Astrocyte of the cerebellum (primary cell): ENCODE measurements around the gene CLIC3.

Experiments
- DNase-seq: peaks from one replicate; pipeline ENCODE4 v3.0.0-alpha.2; 2011; ENCODE audit warnings: low read depth
- H3K4me3 ChIP-seq: 2 replicates; pipeline ENCODE4 v1.5.1; 2011; ENCODE audit warnings: mild to moderate bottlenecking, low read depth, low read length, moderate library complexity
- in situ Hi-C: cut with HindIII; loops from 2 replicates; pipeline ENCODE4 v1.10.0; 2017; ENCODE audit warnings: low sequenced_read_pairs
- TF ChIP-seq, protein P1 (sequence below): IDR thresholded peaks from 2 replicates; pipeline ENCODE4 v1.5.1; 2012; ENCODE audit warnings: low read length, low read depth, moderate library complexity, mild to moderate bottlenecking; ENCODE audit errors: missing control alignments

CLIC3 gene

DNA sequence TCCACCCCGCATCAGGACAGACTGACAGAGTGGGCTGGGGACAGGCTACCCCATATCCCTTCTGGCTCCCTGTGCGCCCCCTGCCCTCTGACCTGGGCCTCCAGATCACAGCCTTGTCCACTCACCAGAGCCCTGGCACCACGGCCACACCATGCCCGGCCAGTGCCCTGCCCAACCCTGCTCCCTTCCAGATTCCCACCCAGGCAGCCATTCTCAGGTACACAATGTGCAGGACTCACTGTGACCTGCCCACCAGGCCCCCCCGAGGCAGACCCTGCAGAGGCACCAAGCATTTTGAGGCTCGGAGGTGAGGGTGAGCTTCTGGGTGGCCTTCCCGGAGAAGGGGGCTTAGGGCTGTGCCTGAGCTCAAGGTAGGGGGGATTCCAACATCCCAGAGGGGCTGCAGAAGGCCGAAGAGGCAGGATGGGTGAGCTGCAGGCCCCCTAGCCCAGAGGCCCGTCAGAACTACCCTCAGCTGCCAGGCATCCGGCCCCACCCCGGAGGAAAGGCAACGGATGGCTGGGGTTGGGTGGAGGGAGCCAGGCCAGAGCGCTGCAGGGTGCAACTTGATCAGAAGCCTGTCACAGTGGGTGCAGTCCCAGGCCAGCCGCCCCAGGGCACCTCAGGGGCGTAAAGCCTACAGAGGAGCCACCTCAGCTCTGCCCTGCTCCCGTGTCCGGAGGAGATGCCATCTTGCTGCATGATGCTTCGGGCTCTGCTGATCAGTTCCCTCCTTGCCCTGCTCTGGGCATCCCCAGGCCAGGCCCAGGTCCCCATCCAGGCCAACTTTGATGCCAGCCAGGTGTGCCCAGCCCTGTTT lies 13.9 kb downstream of the CLIC3 start, which contains the start of gene LCNL1:
TSS of gene LCNL1 (plus strand) at position 762 of the 820 bp plus-strand sequence. CDS start 594 bp downstream, outside the sequence.
- in situ Hi-C loops, result no loop called here
- H3K4me3 ChIP-seq, result no peak within 1 kb of the TSS
- TF ChIP-seq, protein P1, sequence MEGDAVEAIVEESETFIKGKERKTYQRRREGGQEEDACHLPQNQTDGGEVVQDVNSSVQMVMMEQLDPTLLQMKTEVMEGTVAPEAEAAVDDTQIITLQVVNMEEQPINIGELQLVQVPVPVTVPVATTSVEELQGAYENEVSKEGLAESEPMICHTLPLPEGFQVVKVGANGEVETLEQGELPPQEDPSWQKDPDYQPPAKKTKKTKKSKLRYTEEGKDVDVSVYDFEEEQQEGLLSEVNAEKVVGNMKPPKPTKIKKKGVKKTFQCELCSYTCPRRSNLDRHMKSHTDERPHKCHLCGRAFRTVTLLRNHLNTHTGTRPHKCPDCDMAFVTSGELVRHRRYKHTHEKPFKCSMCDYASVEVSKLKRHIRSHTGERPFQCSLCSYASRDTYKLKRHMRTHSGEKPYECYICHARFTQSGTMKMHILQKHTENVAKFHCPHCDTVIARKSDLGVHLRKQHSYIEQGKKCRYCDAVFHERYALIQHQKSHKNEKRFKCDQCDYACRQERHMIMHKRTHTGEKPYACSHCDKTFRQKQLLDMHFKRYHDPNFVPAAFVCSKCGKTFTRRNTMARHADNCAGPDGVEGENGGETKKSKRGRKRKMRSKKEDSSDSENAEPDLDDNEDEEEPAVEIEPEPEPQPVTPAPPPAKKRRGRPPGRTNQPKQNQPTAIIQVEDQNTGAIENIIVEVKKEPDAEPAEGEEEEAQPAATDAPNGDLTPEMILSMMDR, result no peak
- DNase-seq, result no peak

DNA sequence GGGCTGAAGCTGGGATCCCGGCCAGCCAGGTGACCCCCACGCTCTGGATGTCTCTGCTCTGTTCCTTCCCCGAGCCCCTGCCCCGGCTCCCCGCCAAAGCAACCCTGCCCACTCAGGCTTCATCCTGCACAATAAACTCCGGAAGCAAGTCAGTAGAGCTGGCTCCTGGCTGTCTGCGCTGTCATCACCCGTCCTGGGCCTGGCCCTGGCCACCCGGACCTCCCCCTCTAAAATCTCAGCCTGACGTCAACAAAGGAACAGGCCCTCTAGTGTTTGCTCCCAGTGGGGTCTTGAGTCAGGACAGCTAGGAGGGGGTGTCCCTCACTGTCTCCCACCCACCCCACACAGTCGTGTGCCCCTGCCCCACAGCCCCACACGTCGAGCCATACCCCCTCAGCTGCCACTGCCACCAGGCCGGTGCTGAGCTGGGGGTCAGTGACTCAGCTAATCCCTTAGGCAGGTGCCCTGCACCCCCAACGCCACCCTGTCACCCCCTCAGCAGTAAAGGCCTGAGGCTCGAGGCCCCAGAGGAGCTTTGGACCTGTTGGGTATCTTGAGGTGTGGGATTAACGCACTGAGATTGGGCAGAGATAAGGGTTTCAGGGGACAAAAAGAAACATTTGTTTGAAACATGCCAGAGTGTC lies 14.7 kb downstream of the CLIC3 start:
- in situ Hi-C loops, result no loop called here
- no peak overlapping the region for H3K4me3 ChIP-seq
- TF ChIP-seq, protein P1, result no peak
- DNase-seq, result no peak

DNA sequence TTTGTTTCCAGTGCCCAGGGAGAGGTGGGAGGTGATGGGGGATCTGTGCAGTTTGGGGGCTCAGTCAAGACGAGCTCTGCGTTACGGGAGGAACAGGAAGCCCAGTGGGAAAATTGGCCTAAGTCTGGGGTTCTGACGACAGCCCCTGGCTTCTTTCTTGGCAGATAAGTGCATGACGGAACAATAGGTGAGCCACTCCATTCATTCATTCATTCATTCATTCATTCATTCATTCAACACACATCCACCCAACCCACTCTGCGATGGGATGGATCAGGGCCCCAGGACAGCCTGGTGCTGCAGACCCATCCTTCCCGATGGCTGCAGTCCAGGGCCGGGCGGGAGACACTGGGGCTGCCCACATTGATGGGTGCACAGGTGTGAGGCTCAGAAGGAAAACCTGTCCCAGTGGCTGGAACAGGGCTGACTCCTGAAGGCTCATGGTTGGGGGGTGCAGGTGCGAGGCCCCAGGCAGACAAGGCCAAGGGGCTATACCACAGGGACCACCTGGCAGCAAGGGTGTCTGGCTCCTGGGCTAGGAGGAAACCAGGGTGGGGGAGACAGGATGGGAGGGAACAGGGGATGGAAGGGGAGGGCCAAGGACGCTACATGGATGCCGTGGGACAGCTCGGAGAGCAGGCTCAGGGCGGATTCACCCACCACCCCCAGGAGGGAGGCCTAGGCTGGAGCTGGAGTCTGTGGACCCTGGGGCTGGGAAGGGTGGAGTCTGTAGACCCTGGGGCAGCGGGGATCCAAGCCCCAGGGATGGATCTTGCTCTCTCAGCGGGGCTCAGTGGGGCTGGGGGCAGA lies 15.5 kb downstream of the CLIC3 start:
- DNase-seq, result no peak
- H3K4me3 ChIP-seq, result no peak overlapping the region
- in situ Hi-C loops, result no loop called here
- TF ChIP-seq, protein P1, result no peak

DNA sequence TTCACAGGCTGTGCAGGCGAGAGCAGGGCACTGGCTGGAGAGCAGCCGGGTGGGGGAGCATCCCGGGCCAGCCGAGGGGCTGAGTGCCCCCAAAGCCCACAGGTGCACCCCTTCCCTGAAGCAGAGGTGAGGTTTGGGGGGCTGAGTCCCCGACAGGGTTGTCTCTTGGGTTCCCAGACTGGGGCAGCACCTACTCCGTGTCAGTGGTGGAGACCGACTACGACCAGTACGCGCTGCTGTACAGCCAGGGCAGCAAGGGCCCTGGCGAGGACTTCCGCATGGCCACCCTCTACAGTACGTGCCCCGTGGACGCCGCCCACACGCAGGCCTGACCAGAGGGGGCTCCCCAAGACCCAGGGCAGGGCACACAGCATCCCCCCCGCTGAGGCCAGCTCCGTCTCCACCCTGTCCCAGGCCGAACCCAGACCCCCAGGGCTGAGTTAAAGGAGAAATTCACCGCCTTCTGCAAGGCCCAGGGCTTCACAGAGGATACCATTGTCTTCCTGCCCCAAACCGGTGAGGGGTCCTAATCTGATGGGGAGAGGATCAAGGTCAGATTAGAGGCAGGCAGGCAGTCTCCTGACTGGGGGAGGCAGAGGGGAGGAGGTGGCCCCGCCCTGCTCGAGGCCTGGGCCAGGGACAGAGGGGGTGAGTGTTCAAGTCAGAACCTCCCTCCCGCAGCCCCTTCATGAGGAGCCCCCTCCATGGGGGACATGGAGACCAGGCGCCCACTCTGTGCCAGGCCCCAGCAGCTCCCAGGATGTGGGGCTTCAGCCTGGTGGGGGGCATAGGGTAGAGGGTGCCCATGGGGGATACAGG lies 16.4 kb downstream of the CLIC3 start:
- TF ChIP-seq, protein P1, result no peak
- in situ Hi-C loops, result no loop called here
- no peak overlapping the region for H3K4me3 ChIP-seq
- DNase-seq, result no peak

DNA sequence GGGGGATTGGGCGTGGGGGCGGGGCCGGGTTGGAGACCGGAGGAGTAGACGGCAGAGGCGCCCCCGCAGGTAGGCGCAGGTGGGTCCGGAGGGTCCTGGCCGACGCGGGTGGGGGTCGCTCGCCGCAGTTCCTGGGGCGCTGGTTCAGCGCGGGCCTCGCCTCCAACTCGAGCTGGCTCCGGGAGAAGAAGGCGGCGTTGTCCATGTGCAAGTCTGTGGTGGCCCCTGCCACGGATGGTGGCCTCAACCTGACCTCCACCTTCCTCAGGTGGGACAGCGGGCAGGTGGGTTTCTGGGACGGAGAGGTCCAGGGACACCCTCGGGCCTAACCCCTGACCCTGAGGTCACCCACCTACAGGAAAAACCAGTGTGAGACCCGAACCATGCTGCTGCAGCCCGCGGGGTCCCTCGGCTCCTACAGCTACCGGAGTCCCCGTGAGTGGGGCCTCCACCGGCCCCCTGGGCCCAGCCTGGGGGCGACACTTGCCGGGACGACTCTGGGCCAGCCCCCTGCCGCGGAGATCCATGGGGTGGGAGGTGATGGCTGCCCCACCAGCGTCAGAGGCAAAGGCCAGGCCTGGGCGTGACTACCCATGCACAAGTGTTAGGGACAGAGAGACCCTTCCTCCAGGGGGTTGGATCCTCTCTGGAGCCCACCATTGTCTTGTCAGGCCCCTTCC lies 17.4 kb downstream of the CLIC3 start:
- H3K4me3 ChIP-seq, result no peak overlapping the region
- DNase-seq, result no peak
- TF ChIP-seq, protein P1, result no peak
- in situ Hi-C loops, result no loop called here
